Measurements from ENCODE around the gene UPK3A.
A peak's percentile ranks its signal among the peaks of the same experiment; 100 is the strongest.

Gene UPK3A

GRCh38 chr22:45305456-45306075 lies 20.8 kb downstream of the UPK3A start:
- no peak overlapping the region for H3K4me3 ChIP-seq (ENCODE audit: low read length)
- H3K27ac ChIP-seq (ENCODE audit: low read length) = no peak overlapping the region
- no peaks in the 10 kb centered on the region for H3K9me3 ChIP-seq (ENCODE audit: control insufficient read depth, low read depth, low read length)
- no peak overlapping the region for H3K9ac ChIP-seq (ENCODE audit: low read length)
- H3K4me1 ChIP-seq (ENCODE audit: control insufficient read depth, low read depth, low read length) = peaks cover 9% of the 10 kb centered on the region
- peaks cover 1% of the 10 kb centered on the region for H3K27me3 ChIP-seq (ENCODE audit: control insufficient read depth, insufficient read depth, low read length)
- H3K36me3 ChIP-seq (ENCODE audit: control insufficient read depth, low read depth, low read length) = no peaks in the 10 kb centered on the region

GRCh38 chr22:45306139-45306538 lies 21.4 kb downstream of the UPK3A start:
- no peak overlapping the region for H3K4me3 ChIP-seq (ENCODE audit: low read length)
- H3K27me3 ChIP-seq (ENCODE audit: control insufficient read depth, insufficient read depth, low read length) = peaks cover 7% of the 10 kb centered on the region
- no peaks in the 10 kb centered on the region for H3K36me3 ChIP-seq (ENCODE audit: control insufficient read depth, low read depth, low read length)
- peaks cover 14% of the 10 kb centered on the region for H3K4me1 ChIP-seq (ENCODE audit: control insufficient read depth, low read depth, low read length)
- H3K9ac ChIP-seq (ENCODE audit: low read length) = no peak overlapping the region
- no peak overlapping the region for H3K27ac ChIP-seq (ENCODE audit: low read length)
- no peaks in the 10 kb centered on the region for H3K9me3 ChIP-seq (ENCODE audit: control insufficient read depth, low read depth, low read length)

GRCh38 chr22:45308391-45308956 lies 23.7 kb downstream of the UPK3A start:
- Histone ChIP-seq H3K27me3 (ENCODE audit: control insufficient read depth, insufficient read depth, low read length) (peaks cover 11% of the 10 kb centered on the region), H3K4me1 (ENCODE audit: control insufficient read depth, low read depth, low read length) (peaks cover 14% of the 10 kb centered on the region), H3K9me3 (ENCODE audit: control insufficient read depth, low read depth, low read length) (no peaks in the 10 kb centered on the region), H3K4me3 (ENCODE audit: low read length) (no peak overlapping the region), H3K36me3 (ENCODE audit: control insufficient read depth, low read depth, low read length) (no peaks in the 10 kb centered on the region), H3K9ac (ENCODE audit: low read length) (no peak overlapping the region), H3K27ac (ENCODE audit: low read length) (no peak overlapping the region)

- Histone ChIP-seq H3K27ac (ENCODE audit: low read length) (no peak overlapping the region), H3K9ac (ENCODE audit: low read length) (peak overlapping the region; percentile 48), H3K4me1 (ENCODE audit: control insufficient read depth, low read depth, low read length) (peaks cover 14% of the 10 kb centered on the region), H3K4me3 (ENCODE audit: low read length) (peak overlapping the region; percentile 63), H3K27me3 (ENCODE audit: control insufficient read depth, insufficient read depth, low read length) (peaks cover 11% of the 10 kb centered on the region), H3K36me3 (ENCODE audit: control insufficient read depth, low read depth, low read length) (no peaks in the 10 kb centered on the region), H3K9me3 (ENCODE audit: control insufficient read depth, low read depth, low read length) (no peaks in the 10 kb centered on the region)
Observed at GRCh38 chr22:45308957-45309421, 24.2 kb downstream of the UPK3A start.

- Histone ChIP-seq H3K9ac (ENCODE audit: low read length) (peak within 1 kb of the TSS; percentile 63), H3K27me3 (ENCODE audit: control insufficient read depth, insufficient read depth, low read length) (peaks cover 11% of the 10 kb centered on the region), H3K36me3 (ENCODE audit: control insufficient read depth, low read depth, low read length) (no peaks in the 10 kb centered on the region), H3K4me1 (ENCODE audit: control insufficient read depth, low read depth, low read length) (peaks cover 14% of the 10 kb centered on the region), H3K27ac (ENCODE audit: low read length) (no peak within 1 kb of the TSS), H3K4me3 (ENCODE audit: low read length) (peak within 1 kb of the TSS; percentile 75), H3K9me3 (ENCODE audit: control insufficient read depth, low read depth, low read length) (no peaks in the 10 kb centered on the region)
Observed at GRCh38 chr22:45309422-45310227, 24.9 kb downstream of the UPK3A start, which contains the start of gene FAM118A. Gene FAM118A, plus strand, starts transcription at chr22:45309934. Its CDS starts 12,446 bp downstream, at chr22:45322380.

GRCh38 chr22:45310331-45310976 lies 25.7 kb downstream of the UPK3A start:
- Histone ChIP-seq H3K4me1 (ENCODE audit: control insufficient read depth, low read depth, low read length) (peaks cover 14% of the 10 kb centered on the region), H3K36me3 (ENCODE audit: control insufficient read depth, low read depth, low read length) (no peaks in the 10 kb centered on the region), H3K9me3 (ENCODE audit: control insufficient read depth, low read depth, low read length) (no peaks in the 10 kb centered on the region), H3K4me3 (ENCODE audit: low read length) (peak overlapping the region; percentile 75), H3K27me3 (ENCODE audit: control insufficient read depth, insufficient read depth, low read length) (peaks cover 11% of the 10 kb centered on the region), H3K9ac (ENCODE audit: low read length) (peak overlapping the region; percentile 63), H3K27ac (ENCODE audit: low read length) (no peak overlapping the region)

GRCh38 chr22:45310977-45311531 lies 26.3 kb downstream of the UPK3A start:
- H3K36me3 ChIP-seq (ENCODE audit: control insufficient read depth, low read depth, low read length) = no peaks in the 10 kb centered on the region
- H3K27ac ChIP-seq (ENCODE audit: low read length) = no peak overlapping the region
- no peaks in the 10 kb centered on the region for H3K9me3 ChIP-seq (ENCODE audit: control insufficient read depth, low read depth, low read length)
- H3K4me1 ChIP-seq (ENCODE audit: control insufficient read depth, low read depth, low read length) = peaks cover 14% of the 10 kb centered on the region
- peak overlapping the region; percentile 75 for H3K4me3 ChIP-seq (ENCODE audit: low read length)
- H3K9ac ChIP-seq (ENCODE audit: low read length) = no peak overlapping the region
- peaks cover 11% of the 10 kb centered on the region for H3K27me3 ChIP-seq (ENCODE audit: control insufficient read depth, insufficient read depth, low read length)

GRCh38 chr22:45312415-45312814 lies 27.7 kb downstream of the UPK3A start:
- Histone ChIP-seq H3K27ac (ENCODE audit: low read length) (no peak overlapping the region), H3K9ac (ENCODE audit: low read length) (no peak overlapping the region), H3K36me3 (ENCODE audit: control insufficient read depth, low read depth, low read length) (no peaks in the 10 kb centered on the region), H3K4me1 (ENCODE audit: control insufficient read depth, low read depth, low read length) (peaks cover 14% of the 10 kb centered on the region), H3K4me3 (ENCODE audit: low read length) (no peak overlapping the region), H3K9me3 (ENCODE audit: control insufficient read depth, low read depth, low read length) (no peaks in the 10 kb centered on the region), H3K27me3 (ENCODE audit: control insufficient read depth, insufficient read depth, low read length) (peaks cover 11% of the 10 kb centered on the region)

- H3K27me3 ChIP-seq (ENCODE audit: control insufficient read depth, insufficient read depth, low read length) = peaks cover 11% of the 10 kb centered on the region
- H3K4me1 ChIP-seq (ENCODE audit: control insufficient read depth, low read depth, low read length) = peaks cover 14% of the 10 kb centered on the region
- no peaks in the 10 kb centered on the region for H3K36me3 ChIP-seq (ENCODE audit: control insufficient read depth, low read depth, low read length)
- no peaks in the 10 kb centered on the region for H3K9me3 ChIP-seq (ENCODE audit: control insufficient read depth, low read depth, low read length)
- H3K9ac ChIP-seq (ENCODE audit: low read length) = no peak overlapping the region
- H3K27ac ChIP-seq (ENCODE audit: low read length) = no peak overlapping the region
- no peak overlapping the region for H3K4me3 ChIP-seq (ENCODE audit: low read length)
Observed at GRCh38 chr22:45312856-45313255, 28.1 kb downstream of the UPK3A start.

- no peak overlapping the region for H3K4me3 ChIP-seq (ENCODE audit: low read length)
- peaks cover 11% of the 10 kb centered on the region for H3K27me3 ChIP-seq (ENCODE audit: control insufficient read depth, insufficient read depth, low read length)
- no peaks in the 10 kb centered on the region for H3K9me3 ChIP-seq (ENCODE audit: control insufficient read depth, low read depth, low read length)
- no peak overlapping the region for H3K27ac ChIP-seq (ENCODE audit: low read length)
- H3K36me3 ChIP-seq (ENCODE audit: control insufficient read depth, low read depth, low read length) = no peaks in the 10 kb centered on the region
- H3K9ac ChIP-seq (ENCODE audit: low read length) = no peak overlapping the region
- H3K4me1 ChIP-seq (ENCODE audit: control insufficient read depth, low read depth, low read length) = peaks cover 9% of the 10 kb centered on the region
Observed at GRCh38 chr22:45314054-45314721, 29.4 kb downstream of the UPK3A start.

Data from iPS-18a (cell line).